Fibroblast of gingiva (primary cell): ENCODE results near the gene XIRP2.
"Not testable (repeated sequence)": the region's sequence is repeated elsewhere in the genome, so short reads cannot be mapped to it uniquely, and the experiment has no call there.

Source experiments
- DNase-seq: peaks from one replicate; pipeline ENCODE4 v3.0.0-alpha.2; 2011; ENCODE audit warnings: low read depth

Gene XIRP2

GRCh38 chr2:167198009-167198408 lies 309.7 kb downstream of the XIRP2 start:
- peak; percentile 59 for DNase-seq

- no peak for DNase-seq
Observed at GRCh38 chr2:167198576-167198975, 310.3 kb downstream of the XIRP2 start.

GRCh38 chr2:167200019-167200418 lies 311.7 kb downstream of the XIRP2 start:
- DNase-seq: no peak

GRCh38 chr2:167209784-167210183 lies 321.5 kb downstream of the XIRP2 start:
- peak; percentile 62 for DNase-seq

- peak; percentile 46 for DNase-seq
Observed at GRCh38 chr2:167212014-167212648, 323.9 kb downstream of the XIRP2 start.

GRCh38 chr2:167215595-167215994 lies 327.3 kb downstream of the XIRP2 start:
- no peak for DNase-seq

- no peak for DNase-seq
Observed at GRCh38 chr2:167237478-167237877, 349.2 kb downstream of the XIRP2 start.

GRCh38 chr2:167240671-167241070 lies 352.4 kb downstream of the XIRP2 start:
- no peak for DNase-seq

- DNase-seq: no peak
Observed at GRCh38 chr2:167249197-167249596, 360.9 kb downstream of the XIRP2 start.

- DNase-seq: no peak
Observed at GRCh38 chr2:167253025-167253424, 364.7 kb downstream of the XIRP2 start.

GRCh38 chr2:167254721-167255120 lies 366.4 kb downstream of the XIRP2 start:
- DNase-seq: no peak

- no peak for DNase-seq
Observed at GRCh38 chr2:167258712-167259111, 370.4 kb downstream of the XIRP2 start.

- peak; percentile 6 for DNase-seq
Observed at GRCh38 chr2:167264380-167264779, 376.1 kb downstream of the XIRP2 start.

GRCh38 chr2:167265004-167265403 lies 376.7 kb downstream of the XIRP2 start:
- no peak for DNase-seq

GRCh38 chr2:167265722-167266121 lies 377.4 kb downstream of the XIRP2 start:
- DNase-seq: no peak

- not testable (repeated sequence) for DNase-seq
Observed at GRCh38 chr2:167268245-167268644, 380.0 kb downstream of the XIRP2 start.

- no peak for DNase-seq
Observed at GRCh38 chr2:167271932-167272331, 383.7 kb downstream of the XIRP2 start.

- no peak for DNase-seq
Observed at GRCh38 chr2:167275046-167275445, 386.8 kb downstream of the XIRP2 start.

- DNase-seq: no peak
Observed at GRCh38 chr2:167279810-167280209, 391.5 kb downstream of the XIRP2 start.

GRCh38 chr2:167287212-167287611 lies 398.9 kb downstream of the XIRP2 start:
- no peak for DNase-seq

GRCh38 chr2:167289651-167290410 lies 401.6 kb downstream of the XIRP2 start:
- no peak for DNase-seq

- DNase-seq: peak; percentile 94
Observed at GRCh38 chr2:167292430-167293171, 404.3 kb downstream of the XIRP2 start, which contains the start of gene B3GALT1. Gene B3GALT1, plus strand, starts transcription at chr2:167293001.
